Frontal cortex (tissue), 4 donors: Measurements from ENCODE around the gene CNOT10. TPM values are rescaled to one million over a fixed set of nuclear protein-coding genes. Genes with fewer than 3 reads are reported as not detected.

ENCODE experiments used
- DNase-seq, 2 donors: peaks; one replicate each; pipeline ENCODE4 v3.0.0; 2012; ENCODE audit warnings: low spot score in 2 of 2
- FAIRE-seq: peaks from 2 replicates; lab custom pipeline; 2012; peaks lifted over from hg19 to GRCh38; lab: Jason Lieb, UNC
- total RNA-seq: library from RNA; depleted of rRNA; stranded (reverse); fragments of >200 nt; gene quantifications from one replicate; pipeline ENCODE4 v1.2.3, GENCODE V29; 2014
- donor health status: control.
- donor health status: control.
- donor health status: control.

The CNOT10 gene
- total RNA-seq, 1 donor from 2014 or later, result 47.7 TPM

DNA sequence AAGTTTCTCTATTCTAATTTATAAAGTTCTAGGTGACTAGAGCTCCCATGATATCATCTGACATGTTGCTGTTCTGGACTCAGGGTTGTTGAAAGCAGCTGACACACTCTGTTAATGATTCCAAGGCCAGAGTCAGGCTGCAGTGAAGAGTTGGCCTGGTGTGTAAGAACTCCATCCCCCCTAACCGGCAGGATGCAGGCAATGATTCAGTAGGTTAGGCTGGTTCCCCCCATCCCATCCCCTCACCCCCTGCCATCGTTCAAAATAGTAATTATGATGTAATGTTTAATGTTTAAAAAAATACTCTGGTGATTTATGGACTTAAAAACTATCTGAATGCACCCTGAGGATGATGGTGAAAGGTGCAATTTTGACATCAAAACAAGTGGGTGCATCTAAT lies 128.2 kb downstream of the CNOT10 start:
- no peak for FAIRE-seq
- no peak for DNase-seq

GRCh38 chr3:32814361-32814760 lies 129.4 kb downstream of the CNOT10 start:
- FAIRE-seq, result no peak

GRCh38 chr3:32815841-32816438 lies 131.0 kb downstream of the CNOT10 start:
- DNase-seq (peak in 1 of 2 donors; percentile 16), FAIRE-seq (no peak)

More at GRCh38 chr3:32814361-32814760, 129.4 kb downstream of the CNOT10 start:
- DNase-seq, result peak in 1 of 2 donors; percentile 18

DNA sequence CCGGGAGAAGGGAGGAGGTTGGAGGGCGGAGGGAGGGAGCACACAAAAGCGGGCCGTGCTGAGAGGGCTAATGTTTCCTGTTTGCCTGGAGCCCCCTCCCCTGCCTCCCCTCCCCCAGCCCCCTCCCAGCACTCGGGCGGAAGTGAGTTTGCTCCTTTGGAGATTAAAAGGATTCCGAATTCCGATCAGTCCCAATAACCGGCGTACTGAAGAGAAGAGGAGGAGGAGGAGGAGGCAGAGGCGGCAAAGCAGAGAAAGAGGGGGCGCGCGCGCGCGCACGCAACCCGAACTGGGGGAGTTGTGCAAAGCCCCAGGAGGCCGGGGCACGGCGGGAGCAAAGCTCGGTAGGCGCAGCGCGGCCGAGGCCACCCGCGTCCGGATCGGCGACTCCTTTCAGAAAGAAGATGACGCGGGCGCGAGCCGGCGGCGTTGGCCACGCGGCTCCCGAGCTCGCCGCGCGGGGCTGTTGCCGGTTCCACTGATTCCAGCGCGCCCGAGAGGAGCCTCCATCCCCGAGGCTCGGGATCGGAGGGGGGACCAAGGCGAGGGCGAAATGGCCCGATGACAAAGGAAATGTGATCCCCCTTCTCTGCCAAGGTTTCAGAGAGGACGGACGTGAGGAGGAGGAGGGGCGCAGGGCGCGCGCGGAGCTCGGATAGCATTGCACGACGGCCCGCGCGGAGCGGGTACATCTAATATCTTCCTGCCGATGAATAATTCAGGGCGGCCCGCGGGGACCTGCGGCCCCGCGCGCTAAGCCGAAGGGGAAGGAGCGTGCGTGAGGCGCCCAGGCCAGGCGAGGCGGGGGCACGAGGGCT lies 131.7 kb downstream of the CNOT10 start:
- DNase-seq (peak; percentile 44 to 56), FAIRE-seq (no peak)

GRCh38 chr3:32817257-32817557 lies 132.2 kb downstream of the CNOT10 start:
- DNase-seq, result peak in 1 of 2 donors; percentile 50

GRCh38 chr3:32817558-32818228 lies 132.7 kb downstream of the CNOT10 start, which contains the start of gene TRIM71:
TSS of gene TRIM71 (plus strand) at chr3:32817997. CDS start at chr3:32818081, 84 bp downstream.
- FAIRE-seq (no peak), DNase-seq (peak in 1 of 2 donors; percentile 29)

More at GRCh38 chr3:32817257-32817557, 132.2 kb downstream of the CNOT10 start:
- no peak for FAIRE-seq

GRCh38 chr3:32818229-32818969 lies 133.4 kb downstream of the CNOT10 start:
- DNase-seq, result peak in 1 of 2 donors; percentile 22
- FAIRE-seq, result no peak

- peak in 1 of 2 donors; percentile 22 for DNase-seq
- FAIRE-seq, result no peak
Observed at GRCh38 chr3:32818970-32819511, 134.1 kb downstream of the CNOT10 start.

DNA sequence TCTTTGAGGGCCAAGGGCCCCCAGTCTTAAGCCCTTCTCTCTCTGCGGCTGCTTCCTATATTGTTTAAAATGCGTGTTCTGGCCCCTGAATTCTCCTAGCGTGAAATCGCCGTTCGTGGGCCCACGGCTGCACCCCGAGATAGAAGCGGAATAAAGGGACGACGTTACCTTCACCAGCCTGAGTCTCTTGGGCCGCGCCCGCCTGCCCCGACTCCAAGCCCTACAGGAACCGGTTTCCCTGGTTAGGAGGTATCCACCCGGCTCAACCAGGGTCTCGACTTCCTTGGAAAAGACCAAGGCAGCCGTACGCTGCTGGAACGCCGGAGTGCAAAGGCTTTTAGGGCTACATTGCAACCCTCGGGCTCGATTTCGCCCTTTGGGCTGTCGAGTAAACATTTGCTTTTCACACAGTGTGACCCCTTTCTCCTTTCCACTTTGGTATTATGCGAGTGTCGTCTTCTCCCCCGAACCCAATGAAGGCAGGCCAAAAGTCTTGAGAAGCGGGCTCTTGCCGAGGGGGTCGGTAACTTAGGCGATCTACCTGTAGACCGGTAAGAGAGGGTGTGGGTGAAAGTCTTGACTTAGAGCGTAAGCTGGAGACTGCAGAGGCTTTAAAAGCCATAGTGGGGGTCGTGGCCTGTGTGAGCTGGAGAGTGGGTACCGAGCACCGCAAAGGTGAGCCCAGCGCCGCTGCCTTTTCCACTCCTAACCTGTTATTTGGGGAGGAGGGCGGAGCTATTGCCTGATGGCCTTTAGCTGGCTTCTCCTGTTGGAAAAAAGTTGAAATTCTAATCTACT lies 134.8 kb downstream of the CNOT10 start:
- DNase-seq (peak in 1 of 2 donors; percentile 10), FAIRE-seq (no peak)

- DNase-seq, result peak in 1 of 2 donors; percentile 13
- FAIRE-seq, result no peak
Observed at GRCh38 chr3:32820430-32820829, 135.4 kb downstream of the CNOT10 start.

DNA sequence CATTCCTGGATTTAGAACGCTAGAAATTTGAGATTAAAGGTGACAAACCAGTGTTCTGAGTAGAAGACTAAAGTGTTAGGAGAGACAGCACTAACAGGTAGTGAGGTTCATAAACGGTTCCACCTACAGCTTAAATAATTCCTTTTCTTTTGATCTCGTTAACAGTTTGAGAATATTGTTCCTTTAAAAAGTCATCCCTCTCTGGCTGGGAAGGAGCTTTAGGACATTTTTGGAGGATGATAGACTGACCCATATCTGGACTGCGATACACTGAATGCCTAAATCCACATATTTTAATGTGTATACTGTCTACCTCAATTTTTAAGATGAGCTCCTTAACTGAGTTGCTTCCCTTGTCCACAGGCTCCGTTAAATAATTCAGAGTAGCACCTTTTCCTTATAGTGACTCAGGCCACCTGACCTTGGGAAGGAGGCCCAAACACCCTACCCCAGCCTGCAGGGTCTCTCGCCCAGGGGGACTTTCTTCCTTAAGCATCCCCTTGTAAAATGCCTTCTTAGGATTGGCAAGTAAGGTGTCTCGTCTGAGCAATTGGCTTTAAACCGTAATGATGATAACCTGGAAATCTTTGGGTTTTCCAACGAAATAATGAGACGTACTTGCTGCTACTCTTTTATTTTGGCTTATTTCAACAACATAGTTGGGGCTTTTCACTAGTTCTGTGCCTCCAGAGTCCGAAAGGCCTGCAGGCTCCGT lies 136.1 kb downstream of the CNOT10 start:
- FAIRE-seq, result no peak
- DNase-seq, result peak in 1 of 2 donors; percentile 37

DNA sequence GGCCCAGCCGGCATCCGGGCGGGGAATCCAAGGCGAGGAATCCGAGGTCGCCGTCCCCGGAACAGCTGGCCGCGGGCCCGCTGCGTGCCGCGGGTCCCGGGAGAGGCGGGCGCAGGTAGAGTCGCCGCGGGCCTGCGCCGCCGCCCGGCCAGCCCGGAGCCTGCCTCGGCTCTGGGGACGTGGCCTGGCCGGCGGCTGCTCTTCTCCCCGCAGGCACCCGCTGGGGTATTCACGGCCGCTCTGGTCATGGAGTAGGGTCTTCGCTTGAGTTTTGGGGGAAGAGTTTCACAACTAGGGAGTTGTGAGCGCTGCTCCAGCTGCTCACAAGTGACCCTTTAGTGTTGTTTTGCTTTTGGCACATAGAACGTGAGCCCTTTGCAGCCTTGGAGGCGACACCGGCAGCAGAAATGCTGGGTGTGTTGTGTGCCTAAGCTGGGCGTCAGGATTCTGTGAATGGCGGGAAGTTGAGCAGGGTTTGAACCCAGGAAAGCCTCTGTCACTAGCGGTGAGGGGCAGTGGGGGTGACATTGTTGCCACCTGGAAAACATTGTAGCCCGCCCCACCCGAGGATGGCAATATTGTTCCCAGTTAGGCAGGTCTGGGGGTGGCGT lies 136.8 kb downstream of the CNOT10 start:
- DNase-seq (no peak), FAIRE-seq (no peak)

DNA sequence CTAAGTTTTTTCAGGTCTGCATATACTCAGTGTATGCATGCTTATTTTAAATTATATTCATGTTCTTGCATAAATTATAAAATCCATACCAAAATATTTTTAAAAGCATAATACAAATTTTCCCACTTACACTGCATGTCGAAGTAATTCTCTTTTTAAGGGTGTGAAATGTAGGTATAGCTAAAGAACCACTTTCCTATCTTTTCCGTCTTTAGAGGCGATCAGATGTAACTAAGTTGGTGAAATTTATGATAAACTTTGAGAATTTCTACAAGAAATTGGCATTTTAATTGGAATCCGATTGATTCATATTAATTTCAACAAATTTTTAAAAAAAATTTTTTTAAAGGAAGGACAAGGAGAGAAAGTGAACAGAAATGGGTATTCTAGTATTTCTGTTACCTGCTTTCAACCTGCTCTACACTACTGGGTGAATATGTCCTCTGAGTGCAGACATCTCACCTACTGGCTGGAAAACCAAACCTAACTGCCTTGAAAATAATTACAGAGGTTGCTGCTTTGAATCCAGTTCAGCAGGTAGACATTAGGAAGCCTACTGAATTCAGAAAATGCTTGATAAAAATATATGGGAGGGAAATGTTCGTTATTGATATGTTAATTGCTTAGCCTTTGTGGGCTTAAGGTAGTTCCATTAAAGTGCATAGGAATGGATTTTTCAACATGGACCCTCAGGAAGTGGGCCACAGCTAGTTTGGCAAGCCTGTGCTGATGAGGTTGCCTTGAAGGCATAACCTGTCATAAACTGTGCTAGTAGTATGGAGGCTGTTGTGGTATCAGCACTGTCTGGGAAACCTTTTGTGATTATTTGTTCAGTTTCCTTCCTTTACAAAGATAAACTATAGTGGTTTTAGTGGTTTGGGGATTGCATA lies 137.9 kb downstream of the CNOT10 start:
- no peak for FAIRE-seq
- peak in 1 of 2 donors; percentile 18 for DNase-seq
